Upper lobe of left lung (tissue), 6 donors: ENCODE data around the gene APOA1. TPM values are rescaled to one million over a fixed set of nuclear protein-coding genes. Genes with fewer than 3 reads are reported as not detected.
A peak's percentile ranks its signal among the peaks of the same experiment; 100 is the strongest.

Source experiments
- ATAC-seq, 2 donors: fragments of 200-7000 bp; cut with Tn5 transposase; one replicate each; pipeline ENCODE4 v1.9.1; 2022; ENCODE audit warnings: mild to moderate bottlenecking in 2 of 2, moderate library complexity in 2 of 2; ENCODE audit not compliant: low FRiP score in 2 of 2
- DNase-seq, 2 donors: peaks; one replicate each; pipeline ENCODE4 v3.0.0-alpha.2; 2019 to 2020
- H3K27ac ChIP-seq, 4 donors: fragments of 200-600 bp; sonication (generic); one replicate each; pipeline ENCODE4 v1.5.1; 2016 to 2019
- H3K27me3 ChIP-seq, 4 donors: fragments of 200-600 bp; sonication (generic); one replicate each; pipeline ENCODE4 v1.5.1; 2017 to 2019
- H3K36me3 ChIP-seq, 4 donors: fragments of 200-600 bp; sonication (generic); one replicate each; pipeline ENCODE4 v1.5.1; 2016 to 2019
- H3K4me1 ChIP-seq, 4 donors: fragments of 200-600 bp; sonication (generic); one replicate each; pipeline ENCODE4 v1.5.1; 2018 to 2019
- H3K4me3 ChIP-seq, 4 donors: fragments of 200-600 bp; sonication (generic); one replicate each; pipeline ENCODE4 v1.5.1; 2017 to 2019; ENCODE audit warnings: mild to moderate bottlenecking in 2 of 4, moderate library complexity in 1 of 4
- H3K9me3 ChIP-seq, 4 donors: fragments of 200-600 bp; sonication (generic); one replicate each; pipeline ENCODE4 v1.5.1; 2018 to 2019
- EP300 ChIP-seq, 4 donors: sonication (generic); formaldehyde crosslinking; IDR thresholded peaks; one replicate each; pipeline ENCODE4 v1.5.1; 2017; ENCODE audit warnings: antibody characterized with exemption in 4 of 4, control low read depth in 2 of 4
- POLR2A ChIP-seq, 4 donors: fragments of 450-650 bp; IDR thresholded peaks; one replicate each; pipeline ENCODE4 v1.5.1; 2016 to 2017; ENCODE audit warnings: antibody characterized with exemption in 4 of 4, mild to moderate bottlenecking in 2 of 4
- POLR2AphosphoS5 ChIP-seq, 2 donors: sonication (generic); formaldehyde crosslinking; IDR thresholded peaks; one replicate each; pipeline ENCODE4 v1.5.1; 2017; ENCODE audit warnings: antibody characterized with exemption in 2 of 2
- WGBS, 2 donors: methylation state at CpG; one replicate each; pipeline ENCODE4 v1.1.5; 2017 to 2018; 5-methylcytosine and 5-hydroxymethylcytosine counted together
- total RNA-seq, 6 donors: library from RNA; depleted of rRNA in 4 of 6; stranded (reverse); fragments of >200 nt in 4 of 6; gene quantifications; one replicate each; pipeline versions ENCODE4 v1.1.0 to v1.2.1, GENCODE V29; 2016 to 2021
- TF ChIP-seq, protein P1 (sequence below), 6 experiments: fragments of 450-650 bp in 4 of 6; fragments of 200-600 bp in 2 of 6; sonication (generic) in 2 of 6; IDR thresholded peaks; one replicate each; pipeline ENCODE4 v1.5.1; 2016 to 2019; ENCODE audit warnings: antibody characterized with exemption in 6 of 6
- donor health status: DM: no; HTN: no; CAD: no; lungs with moderate emphysema.
- donor health status: DM: no; HTN: yes; CAD: no; lungs with severe emphysema.

The APOA1 gene
- total RNA-seq, 6 donors from 2014 or later = 3.1 to 36.0 (median 5.9) TPM

DNA sequence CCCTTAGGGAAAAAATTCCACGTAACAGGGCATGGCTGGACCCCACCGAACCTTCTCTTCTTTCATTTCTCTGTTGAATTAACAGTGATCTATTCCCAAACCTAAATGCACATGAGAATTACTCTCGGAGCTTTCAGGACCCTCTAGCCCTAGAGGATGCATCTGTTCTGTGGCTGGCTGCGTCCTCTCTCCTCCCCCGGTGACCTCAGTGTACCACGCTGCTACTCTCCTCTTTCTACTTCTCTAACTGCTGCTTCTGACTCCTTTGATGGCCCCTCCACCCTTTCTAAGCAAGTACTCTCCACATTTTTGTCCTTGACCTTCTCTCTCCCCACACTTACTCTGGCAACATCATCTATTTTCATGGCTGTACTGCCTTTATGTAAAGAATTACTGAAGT is 12.1 kb upstream of the APOA1 start:
- WGBS, 2 donors = 82 to 84% methylated on average over 6 of the region's 6 CpGs
- TF ChIP-seq, protein P1, sequence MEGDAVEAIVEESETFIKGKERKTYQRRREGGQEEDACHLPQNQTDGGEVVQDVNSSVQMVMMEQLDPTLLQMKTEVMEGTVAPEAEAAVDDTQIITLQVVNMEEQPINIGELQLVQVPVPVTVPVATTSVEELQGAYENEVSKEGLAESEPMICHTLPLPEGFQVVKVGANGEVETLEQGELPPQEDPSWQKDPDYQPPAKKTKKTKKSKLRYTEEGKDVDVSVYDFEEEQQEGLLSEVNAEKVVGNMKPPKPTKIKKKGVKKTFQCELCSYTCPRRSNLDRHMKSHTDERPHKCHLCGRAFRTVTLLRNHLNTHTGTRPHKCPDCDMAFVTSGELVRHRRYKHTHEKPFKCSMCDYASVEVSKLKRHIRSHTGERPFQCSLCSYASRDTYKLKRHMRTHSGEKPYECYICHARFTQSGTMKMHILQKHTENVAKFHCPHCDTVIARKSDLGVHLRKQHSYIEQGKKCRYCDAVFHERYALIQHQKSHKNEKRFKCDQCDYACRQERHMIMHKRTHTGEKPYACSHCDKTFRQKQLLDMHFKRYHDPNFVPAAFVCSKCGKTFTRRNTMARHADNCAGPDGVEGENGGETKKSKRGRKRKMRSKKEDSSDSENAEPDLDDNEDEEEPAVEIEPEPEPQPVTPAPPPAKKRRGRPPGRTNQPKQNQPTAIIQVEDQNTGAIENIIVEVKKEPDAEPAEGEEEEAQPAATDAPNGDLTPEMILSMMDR (IDR thresholded peaks at IDR 0.05) = no peak
- no peak for TF ChIP-seq EP300 (IDR thresholded peaks at IDR 0.05)
- TF ChIP-seq POLR2AphosphoS5 (IDR thresholded peaks at IDR 0.05) = no peak
- no peak for TF ChIP-seq POLR2A (IDR thresholded peaks at IDR 0.05)
- Histone ChIP-seq H3K4me1 (peaks cover 13 to 35% (median 27%) of the 10 kb centered on the region in 4 donors), H3K27me3 (no peaks in the 10 kb centered on the region), H3K27ac (no peak overlapping the region), H3K4me3 (no peak overlapping the region), H3K9me3 (no peaks in the 10 kb centered on the region), H3K36me3 (peaks cover 14 to 52% (median 39%) of the 10 kb centered on the region in 4 donors)
- DNase-seq (no peak), ATAC-seq (no peak)

GRCh38 chr11:116849060-116849459 is 11.6 kb upstream of the APOA1 start:
- 94 to 100% methylated on average over 8 to 9 of the region's 12 CpGs for WGBS, 2 donors
- H3K4me1 ChIP-seq = peaks cover 13 to 31% (median 25%) of the 10 kb centered on the region in 4 donors
- no peak for TF ChIP-seq EP300 (IDR thresholded peaks at IDR 0.05)
- no peak for TF ChIP-seq POLR2AphosphoS5 (IDR thresholded peaks at IDR 0.05)
- TF ChIP-seq, protein P1 (IDR thresholded peaks at IDR 0.05) = no peak
- TF ChIP-seq POLR2A (IDR thresholded peaks at IDR 0.05) = no peak
- ATAC-seq (no peak), DNase-seq (no peak)
- H3K27me3 ChIP-seq = no peaks in the 10 kb centered on the region
- no peak overlapping the region for H3K4me3 ChIP-seq
- H3K27ac ChIP-seq = no peak overlapping the region
- H3K9me3 ChIP-seq = no peaks in the 10 kb centered on the region
- peaks cover 15 to 53% (median 39%) of the 10 kb centered on the region in 4 donors for H3K36me3 ChIP-seq

DNA sequence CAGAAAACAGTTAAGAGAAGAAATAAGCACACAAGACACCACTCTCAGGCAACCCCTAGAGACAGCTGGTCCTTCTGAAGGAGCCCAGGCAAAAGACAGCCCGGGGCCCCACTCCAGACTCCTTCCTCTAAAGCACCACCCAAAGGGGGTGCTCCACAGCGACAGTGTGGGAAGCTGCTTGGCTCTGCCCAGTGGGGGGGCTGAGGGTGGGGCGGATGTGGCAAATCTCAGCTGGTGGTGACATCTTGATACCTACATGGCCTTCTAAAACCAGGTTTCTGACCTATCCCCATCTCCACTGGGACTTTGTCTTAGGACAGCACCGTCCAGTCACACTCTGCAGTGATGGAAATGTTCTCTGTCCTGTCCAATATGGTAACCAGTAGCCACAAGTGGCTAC is 10.2 kb upstream of the APOA1 start:
- DNase-seq = no peak
- H3K27ac ChIP-seq = no peak overlapping the region
- WGBS, 2 donors = 84 to 93% methylated on average over 2 to 4 of the region's 4 CpGs
- no peak for TF ChIP-seq POLR2A (IDR thresholded peaks at IDR 0.05)
- TF ChIP-seq, protein P1 (IDR thresholded peaks at IDR 0.05) = no peak
- no peak for TF ChIP-seq POLR2AphosphoS5 (IDR thresholded peaks at IDR 0.05)
- TF ChIP-seq EP300 (IDR thresholded peaks at IDR 0.05) = no peak
- H3K4me3 ChIP-seq = no peak overlapping the region
- H3K36me3 ChIP-seq = peaks cover 18 to 65% (median 45%) of the 10 kb centered on the region in 4 donors
- peaks cover 11 to 23% (median 13%) of the 10 kb centered on the region in 4 donors for H3K4me1 ChIP-seq
- H3K27me3 ChIP-seq = no peaks in the 10 kb centered on the region
- no peaks in the 10 kb centered on the region for H3K9me3 ChIP-seq
- ATAC-seq = no peak

GRCh38 chr11:116844722-116845121 is 7.3 kb upstream of the APOA1 start:
- ATAC-seq = no peak
- H3K27me3 ChIP-seq = no peaks in the 10 kb centered on the region
- TF ChIP-seq, protein P1 (IDR thresholded peaks at IDR 0.05) = no peak
- no peak for TF ChIP-seq POLR2A (IDR thresholded peaks at IDR 0.05)
- no peak for TF ChIP-seq EP300 (IDR thresholded peaks at IDR 0.05)
- DNase-seq = no peak
- H3K36me3 ChIP-seq = peaks cover 18 to 65% (median 45%) of the 10 kb centered on the region in 4 donors
- H3K27ac ChIP-seq = no peak overlapping the region
- no peak overlapping the region for H3K4me3 ChIP-seq
- no peaks in the 10 kb centered on the region for H3K9me3 ChIP-seq
- WGBS, 2 donors = 93 to 96% methylated on average over 4 of the region's 4 CpGs
- peaks cover 0 to 6% (median 0%) of the 10 kb centered on the region in 4 donors for H3K4me1 ChIP-seq

- H3K27ac ChIP-seq = peak overlapping the region in 3 of 4 donors; percentile 26 to 35 (median 27)
- no peak for DNase-seq
- H3K27me3 ChIP-seq = no peaks in the 10 kb centered on the region
- H3K4me3 ChIP-seq = no peak overlapping the region
- no peaks in the 10 kb centered on the region for H3K9me3 ChIP-seq
- 92% methylated on average over 9 of the region's 9 CpGs for WGBS, 2 donors
- H3K4me1 ChIP-seq = peaks cover 0 to 6% (median 0%) of the 10 kb centered on the region in 4 donors
- ATAC-seq = no peak
- TF ChIP-seq, protein P1 (IDR thresholded peaks at IDR 0.05) = no peak
- TF ChIP-seq POLR2AphosphoS5 (IDR thresholded peaks at IDR 0.05) = no peak
- TF ChIP-seq EP300 (IDR thresholded peaks at IDR 0.05) = no peak
- no peak for TF ChIP-seq POLR2A (IDR thresholded peaks at IDR 0.05)
- peaks cover 11 to 55% (median 41%) of the 10 kb centered on the region in 4 donors for H3K36me3 ChIP-seq
These were observed 6.2 kb upstream of the APOA1 start for GRCh38 chr11:116843661-116844060.
